H1 (cell line): Measurements from ENCODE around the gene PHACTR1. TPM values are rescaled to one million over a fixed set of nuclear protein-coding genes. Genes with fewer than 3 reads are reported as not detected.

ENCODE experiments used
- CTCF ChIA-PET: fragments of 300-600 bp; sonication (Branson Sonifier 250); formaldehyde crosslinking; loops from one replicate; lab custom pipeline; 2021; ENCODE audit not compliant: partially characterized antibody; lab: Charles Lee
- POLR2A ChIA-PET: fragments of 300-600 bp; sonication (Branson Sonifier 250); formaldehyde crosslinking; loops from one replicate; lab custom pipeline; 2021; ENCODE audit warnings: inconsistent platforms; ENCODE audit not compliant: partially characterized antibody; lab: Charles Lee
- DNase-seq, 2 experiments: peaks; one replicate each; pipeline versions ENCODE4 v3.0.0 to v3.0.0-alpha.2; 2010 to 2022; ENCODE audit warnings: low spot score in 2 of 2, low read depth in 1 of 2, mixed read lengths in 1 of 2
- FAIRE-seq: peaks from 2 replicates; lab custom pipeline; 2011; peaks lifted over from hg19 to GRCh38; lab: Jason Lieb, UNC
- H2AFZ ChIP-seq: 2 replicates; pipeline ENCODE4 v1.8.1; 2012; ENCODE audit warnings: low read length, inconsistent platforms
- H2AK5ac ChIP-seq: 2 replicates; pipeline ENCODE4 v1.6.1; 2013; ENCODE audit warnings: low read depth, low read length
- H2BK120ac ChIP-seq: replicated peaks from 2 replicates; pipeline ENCODE3; 2013; ENCODE audit warnings: low read depth, low read length, inconsistent platforms
- H2BK12ac ChIP-seq: 2 replicates; pipeline ENCODE4 v1.6.1; 2013; ENCODE audit warnings: low read depth, low read length
- H2BK15ac ChIP-seq: 2 replicates; pipeline ENCODE4 v1.6.1; 2013; ENCODE audit warnings: low read length
- H2BK20ac ChIP-seq: 2 replicates; pipeline ENCODE4 v1.6.1; 2013; ENCODE audit warnings: low read length
- H2BK5ac ChIP-seq: 2 replicates; pipeline ENCODE4 v1.6.1; 2013; ENCODE audit warnings: low read depth, low read length
- H3K14ac ChIP-seq: 2 replicates; pipeline ENCODE4 v1.6.1; 2013; ENCODE audit warnings: inconsistent platforms; ENCODE audit not compliant: insufficient read length
- H3K18ac ChIP-seq: 2 replicates; pipeline ENCODE4 v1.6.1; 2013; ENCODE audit warnings: low read length; ENCODE audit errors: extremely low read depth
- H3K23ac ChIP-seq: 2 replicates; pipeline ENCODE4 v1.6.1; 2013; ENCODE audit warnings: inconsistent platforms; ENCODE audit not compliant: insufficient read length
- H3K23me2 ChIP-seq: 2 replicates; pipeline ENCODE4 v1.6.1; 2013; ENCODE audit warnings: low read depth, low read length
- H3K27ac ChIP-seq: 2 replicates; pipeline ENCODE4 v1.6.1; 2011; ENCODE audit warnings: low read depth, low read length, inconsistent platforms
- H3K27me3 ChIP-seq, 4 experiments: replicated peaks in 1 of 4; 1 replicate in 1 of 4; 2 replicates in 3 of 4; pipeline versions ENCODE4 v1.6.1 to v1.8.1; 2011 to 2013; ENCODE audit warnings: low read length in 3 of 4, mild to moderate bottlenecking in 3 of 4, inconsistent platforms in 2 of 4, mixed read lengths in 2 of 4, moderate library complexity in 1 of 4; ENCODE audit not compliant: control insufficient read depth in 3 of 4, insufficient read depth in 3 of 4; ENCODE audit errors: extremely low read depth in 1 of 4
- H3K36me3 ChIP-seq, 4 experiments: 2 replicates each; pipeline versions ENCODE4 v1.6.1 to v1.8.1; 2011 to 2013; ENCODE audit warnings: mild to moderate bottlenecking in 4 of 4, low read length in 3 of 4, moderate library complexity in 2 of 4, control low read depth in 1 of 4, inconsistent platforms in 1 of 4; ENCODE audit not compliant: insufficient read depth in 4 of 4, control insufficient read depth in 2 of 4
- H3K4ac ChIP-seq: replicated peaks from 2 replicates; pipeline ENCODE3; 2013; ENCODE audit warnings: low read length, low read depth, mixed read lengths, inconsistent platforms; ENCODE audit not compliant: insufficient read length
- H3K4me1 ChIP-seq, 4 experiments: replicated peaks in 1 of 4; 1 replicate in 1 of 4; 2 replicates in 3 of 4; pipeline versions ENCODE4 v1.6.1 to v1.8.1; 2011 to 2013; ENCODE audit warnings: low read length in 3 of 4, inconsistent platforms in 2 of 4, mixed read lengths in 1 of 4; ENCODE audit not compliant: insufficient read depth in 4 of 4, control insufficient read depth in 3 of 4
- H3K4me2 ChIP-seq, 2 experiments: 2 replicates each; pipeline versions ENCODE4 v1.6.1 to v1.8.1; 2011 to 2013; ENCODE audit warnings: low read depth in 2 of 2, low read length in 2 of 2, control low read depth in 1 of 2, inconsistent platforms in 1 of 2, mild to moderate bottlenecking in 1 of 2; ENCODE audit not compliant: insufficient read depth in 1 of 2
- H3K4me3 ChIP-seq, 4 experiments: fragments of 200-600, 300-600 bp in 1 of 4; sonication (generic), shearing (Covaris generic), sonication (Bioruptor Twin) in 1 of 4; 2 replicates each; pipeline versions ENCODE4 v1.5.1 to v1.8.1; 2011 to 2016; ENCODE audit warnings: low read length in 4 of 4, low read depth in 3 of 4, control low read depth in 2 of 4, inconsistent platforms in 2 of 4, mild to moderate bottlenecking in 2 of 4, mixed read lengths in 1 of 4, moderate library complexity in 1 of 4; ENCODE audit not compliant: insufficient read depth in 2 of 4; ENCODE audit errors: extremely low read depth in 1 of 4
- H3K56ac ChIP-seq: replicated peaks from 2 replicates; pipeline ENCODE3; 2013; ENCODE audit warnings: low read depth, mild to moderate bottlenecking, mixed read lengths, low read length, inconsistent platforms; ENCODE audit not compliant: insufficient read length
- H3K79me1 ChIP-seq: 2 replicates; pipeline ENCODE4 v1.6.1; 2013; ENCODE audit warnings: low read depth, low read length, control low read depth
- H3K79me2 ChIP-seq, 2 experiments: 2 replicates each; pipeline versions ENCODE4 v1.6.1 to v1.8.1; 2012 to 2013; ENCODE audit warnings: low read length in 2 of 2, mild to moderate bottlenecking in 2 of 2, inconsistent platforms in 1 of 2; ENCODE audit not compliant: insufficient read depth in 2 of 2, control insufficient read depth in 1 of 2
- H3K9ac ChIP-seq, 4 experiments: replicated peaks in 1 of 4; 1 replicate in 1 of 4; 2 replicates in 3 of 4; pipeline versions ENCODE4 v1.6.1 to v1.8.1; 2011 to 2013; ENCODE audit warnings: low read depth in 3 of 4, low read length in 3 of 4, control low read depth in 2 of 4, mild to moderate bottlenecking in 2 of 4, moderate library complexity in 2 of 4, inconsistent platforms in 1 of 4; ENCODE audit errors: extremely low read depth in 1 of 4
- H3K9me3 ChIP-seq, 2 experiments: 2 replicates each; pipeline versions ENCODE4 v1.6.1 to v1.8.1; 2012 to 2013; ENCODE audit warnings: mild to moderate bottlenecking in 2 of 2, moderate library complexity in 2 of 2, control low read depth in 1 of 2, inconsistent platforms in 1 of 2, low read depth in 1 of 2, low read length in 1 of 2, mixed read lengths in 1 of 2; ENCODE audit not compliant: insufficient read depth in 2 of 2
- H4K20me1 ChIP-seq, 2 experiments: replicated peaks in 1 of 2; 2 replicates each; pipeline versions ENCODE3 to v1.8.1; 2011 to 2013; ENCODE audit warnings: inconsistent platforms in 2 of 2, low read length in 2 of 2, mild to moderate bottlenecking in 1 of 2; ENCODE audit not compliant: insufficient read depth in 2 of 2, control insufficient read depth in 1 of 2
- H4K5ac ChIP-seq: 2 replicates; pipeline ENCODE4 v1.6.1; 2013; ENCODE audit warnings: low read length, low read depth, mixed read lengths, inconsistent platforms; ENCODE audit not compliant: insufficient read length
- H4K8ac ChIP-seq: 2 replicates; pipeline ENCODE4 v1.8.0; 2013; ENCODE audit warnings: mild to moderate bottlenecking, moderate library complexity, low read length, inconsistent platforms; ENCODE audit not compliant: insufficient read depth; ENCODE audit errors: extremely low read depth
- H4K91ac ChIP-seq: replicated peaks from 2 replicates; pipeline ENCODE3; 2013; ENCODE audit warnings: low read length, mixed read lengths, inconsistent platforms; ENCODE audit not compliant: insufficient read length
- HDAC2 ChIP-seq, 2 experiments: fragments of 300-600 bp in 1 of 2; sonication (generic) in 1 of 2; IDR thresholded peaks; 2 replicates each; pipeline ENCODE4 v1.6.1; 2011 to 2012; ENCODE audit warnings: low read depth in 2 of 2, low read length in 2 of 2, mild to moderate bottlenecking in 2 of 2, moderate library complexity in 2 of 2, borderline replicate concordance in 1 of 2, inconsistent platforms in 1 of 2
- KDM1A ChIP-seq: fragments of 200-600, 300-600 bp; sonication (generic); IDR thresholded peaks from 2 replicates; pipeline ENCODE4 v1.7.1; 2016; ENCODE audit warnings: mild to moderate bottlenecking, low read length, borderline replicate concordance
- NRF1 ChIP-seq: IDR thresholded peaks from 2 replicates; pipeline ENCODE4 v1.6.1; 2011; ENCODE audit warnings: mild to moderate bottlenecking, low read depth, low read length, improper control_type of control experiment
- POLR2AphosphoS5 ChIP-seq: IDR thresholded peaks from 2 replicates; pipeline ENCODE4 v1.6.1; 2011; ENCODE audit warnings: low read depth, low read length
- ZNF274 ChIP-seq: IDR thresholded peaks from 2 replicates; pipeline ENCODE4 v1.7.0; 2012; ENCODE audit warnings: low read length, borderline replicate concordance; ENCODE audit errors: extremely low read depth
- WGBS, 2 experiments: shearing (Covaris generic) in 1 of 2; methylation state at CpG; one replicate each; pipeline versions ENCODE4 v1.1.6 to v1.1.7; 2013 to 2015; ENCODE audit warnings: low lambda C conversion rate in 2 of 2, mixed read lengths in 2 of 2, inconsistent platforms in 1 of 2, low coverage in 1 of 2, missing lambda C conversion rate in 1 of 2; ENCODE audit not compliant: insufficient replicate concordance in 2 of 2, insufficient coverage in 1 of 2, insufficient read length in 1 of 2; ENCODE audit errors: extremely low coverage in 1 of 2, missing lambda C conversion rate in 1 of 2; 5-methylcytosine and 5-hydroxymethylcytosine counted together
- polyA plus RNA-seq, 7 experiments: library from polyadenylated mRNA; depleted of rRNA in 3 of 7; stranded (reverse) in 5 of 7; unstranded in 2 of 7; fragments of >200 nt in 5 of 7; fragments of 200-250 nt in 2 of 7; gene quantifications; 1 replicate in 5 of 7; 2 replicates in 1 of 7; 4 replicates in 1 of 7; pipeline versions ENCODE4 v1.2.1 to v1.2.3, GENCODE V29; 2011 to 2013; ENCODE audit warnings: missing spikeins in 2 of 7, mixed read lengths in 2 of 7
- total RNA-seq: library from RNA; stranded (reverse); fragmentation: NEBNext Ultra II Directional; extraction: Animal tissue kit (Norgen Biotek cat#: 25700); gene quantifications from 2 replicates; pipeline ENCODE4 v1.2.1, GENCODE V29; 2021

PHACTR1 gene
- total and polyA plus RNA-seq, 2 of the 8 experiments (the other 6 are each of a cell fraction or from before 2014, with no cell fraction given) = 3.9 to 17.1 TPM

- 79% methylated on average over 4 of the region's 4 CpGs; no CpG with 5 or more reads in 1 of the 2 experiments for WGBS, 2 experiments
- Histone ChIP-seq H3K56ac (no peak overlapping the region), H4K8ac (no peak overlapping the region), H2AFZ (no peak overlapping the region), H3K18ac (no peak overlapping the region), H3K4me1 (peaks cover 0 to 6% (median 5%) of the 10 kb centered on the region in 4 experiments; a peak in 3 of 7 replicates), H2AK5ac (no peak overlapping the region), H4K5ac (no peak overlapping the region), H2BK15ac (no peak overlapping the region), H2BK12ac (no peak overlapping the region), H2BK20ac (no peak overlapping the region)
- no peak for FAIRE-seq
- DNase-seq = no peak
- TF ChIP-seq ZNF274 (no peak), POLR2AphosphoS5 (no peak), KDM1A (no peak), NRF1 (no peak), HDAC2 (IDR thresholded peaks at IDR 0.05; ENCODE audit: borderline replicate concordance in 1 of 2, low read depth in 2 of 2, low read length in 2 of 2) (no peak)
- TF ChIP-seq, all 59 proteins: peak for 0
- Histone ChIP-seq H4K91ac (no peak overlapping the region), H3K9me3 (peaks cover 6 to 10% of the 10 kb centered on the region in 2 experiments), H3K4me3 (no peak overlapping the region), H3K9ac (no peak overlapping the region), H3K4ac (no peak overlapping the region), H3K4me2 (no peak overlapping the region), H4K20me1 (no peaks in the 10 kb centered on the region), H2BK5ac (no peak overlapping the region), H3K27me3 (no peaks in the 10 kb centered on the region), H3K27ac (no peak overlapping the region), H2BK120ac (no peak overlapping the region), H3K79me2 (no peaks in the 10 kb centered on the region; a peak in 1 of 4 replicates), H3K23ac (no peak overlapping the region), H3K14ac (no peak overlapping the region), H3K23me2 (no peaks in the 10 kb centered on the region), H3K79me1 (peaks cover 3% of the 10 kb centered on the region), H3K36me3 (no peaks in the 10 kb centered on the region; a peak in 1 of 8 replicates)
- ChIA-PET POLR2A (interaction anchor here (1.2 kb wide), 1 partner anchor 11 kb away, joined by 3 read pairs; no protein-coding TSS in a partner anchor), CTCF (interaction anchor here (1.0 to 5.9 kb wide), 11 partner anchors 10 to 592 kb away, joined by 3 to 58 read pairs (median 5); no protein-coding TSS in a partner anchor)
These were observed 175.6 kb downstream of the PHACTR1 start for GRCh38 chr6:12892151-12892550.
